Activated CD4-positive, alpha-beta T cell treated with anti-CD3 and anti-CD28 coated beads, Interleukin-2, amount 50 U/mL, for 1 hour (primary cell): ENCODE results near the gene PARD3B.

Source experiments
- DNase-seq: peaks from one replicate; pipeline ENCODE4 v3.0.0-alpha.2; 2020

The PARD3B gene

GRCh38 chr2:204590063-204590462, 44.8 kb downstream of the PARD3B start:
- DNase-seq: no peak

DNA sequence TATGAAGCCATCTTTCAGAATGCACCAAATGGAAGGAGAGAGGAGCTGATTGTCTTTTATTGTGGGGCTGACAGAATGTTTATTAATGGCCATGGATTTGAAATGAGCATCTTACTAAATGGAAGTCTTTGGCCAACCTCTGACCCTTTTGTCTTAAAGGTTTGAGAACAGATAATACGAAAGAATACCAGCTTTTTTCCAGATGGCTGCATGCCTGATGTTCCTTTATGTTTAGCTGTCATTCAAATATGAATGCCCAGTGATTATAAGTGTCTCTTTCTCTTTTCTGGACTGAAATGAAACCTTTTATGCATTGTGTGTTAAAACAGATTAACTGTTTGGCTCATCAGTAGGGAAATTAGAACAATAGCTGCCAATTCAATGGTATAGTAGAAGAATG, 46.0 kb downstream of the PARD3B start:
- DNase-seq: no peak

DNA sequence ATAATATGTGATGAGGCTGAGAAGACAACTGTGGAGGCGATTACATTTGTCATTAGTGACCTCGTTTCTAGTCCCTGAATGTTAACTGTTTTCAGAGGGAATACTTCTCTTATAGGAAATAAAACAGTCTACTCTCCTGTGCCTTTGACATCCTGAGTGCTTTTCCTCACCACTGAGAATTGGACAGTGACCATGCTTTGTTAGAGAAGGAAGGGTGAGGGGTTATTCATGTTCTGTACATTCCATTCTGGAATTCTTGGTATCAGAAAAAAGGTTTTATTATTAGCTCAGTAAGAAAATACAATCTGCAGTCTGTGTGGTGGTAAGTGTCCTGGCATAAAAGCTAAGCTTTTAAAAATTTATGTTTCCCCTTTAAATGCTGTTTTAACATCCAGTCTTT, 58.8 kb downstream of the PARD3B start:
- DNase-seq: no peak

- DNase-seq: no peak
These were observed 63.1 kb downstream of the PARD3B start for GRCh38 chr2:204608237-204608939.

- no peak for DNase-seq
These were observed 65.8 kb downstream of the PARD3B start for GRCh38 chr2:204611017-204611631.

- no peak for DNase-seq
These were observed 66.5 kb downstream of the PARD3B start for GRCh38 chr2:204611764-204612163.

DNA sequence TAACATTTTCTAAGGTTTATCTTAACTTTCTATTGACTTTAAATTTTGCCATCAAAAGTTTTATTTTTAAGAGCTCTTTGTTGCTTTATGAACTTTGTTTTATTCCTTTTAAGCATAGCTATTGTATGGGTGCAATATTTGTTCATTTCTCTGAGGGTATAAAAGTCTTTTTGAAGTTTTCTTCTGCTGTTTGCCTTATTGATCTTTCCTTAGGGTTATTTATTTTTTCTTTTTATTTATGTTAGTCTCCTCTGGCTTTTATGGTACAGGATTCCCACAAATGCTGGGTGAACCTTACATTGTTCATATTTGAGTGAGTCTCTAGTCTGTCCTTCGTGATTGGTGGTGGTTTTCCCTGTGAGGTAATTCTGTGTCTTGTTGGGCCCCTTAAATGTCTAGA, 68.4 kb downstream of the PARD3B start:
- DNase-seq: no peak

DNA sequence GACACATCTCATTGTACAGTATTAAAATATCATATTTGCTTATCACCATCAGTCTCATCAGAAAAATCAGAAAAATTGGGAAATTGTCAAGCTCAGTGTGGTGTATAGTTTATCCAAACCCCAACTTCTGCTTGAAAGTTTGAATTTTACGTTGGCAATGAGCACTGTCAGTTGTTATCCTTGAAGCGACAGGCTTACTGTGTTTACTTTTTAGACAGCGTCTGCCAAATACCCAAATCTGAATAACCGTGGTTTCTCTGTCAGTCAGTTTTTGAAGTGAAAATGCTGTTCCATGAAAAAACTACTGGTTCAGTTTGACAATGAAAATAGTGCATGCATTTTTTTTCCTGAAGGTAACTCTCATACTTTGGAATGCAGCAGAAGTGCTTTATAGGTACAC, 70.2 kb downstream of the PARD3B start:
- no peak for DNase-seq

GRCh38 chr2:204625135-204625534, 79.9 kb downstream of the PARD3B start:
- DNase-seq: no peak

- no peak for DNase-seq
These were observed 83.8 kb downstream of the PARD3B start for GRCh38 chr2:204628926-204629712.

DNA sequence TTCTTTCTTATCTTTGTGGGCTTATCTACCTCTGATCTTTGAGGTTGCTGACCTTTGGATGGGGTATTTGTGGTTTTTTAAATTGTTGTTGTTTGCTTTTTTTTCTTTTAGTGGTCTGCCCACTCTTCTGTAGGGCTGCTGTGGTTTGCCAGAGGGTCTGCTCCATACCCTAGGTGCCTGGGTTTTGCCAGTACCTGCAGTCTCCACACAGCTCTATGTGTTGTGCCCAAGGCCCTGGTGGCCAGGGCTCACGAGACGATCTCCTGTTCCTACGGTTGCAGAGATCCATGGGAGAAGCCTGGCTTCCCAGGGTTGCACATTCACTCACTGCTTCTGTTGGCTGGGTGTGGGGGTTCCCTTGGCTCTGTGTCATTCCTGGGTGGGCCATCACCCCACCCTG, 87.1 kb downstream of the PARD3B start:
- DNase-seq: no peak

DNA sequence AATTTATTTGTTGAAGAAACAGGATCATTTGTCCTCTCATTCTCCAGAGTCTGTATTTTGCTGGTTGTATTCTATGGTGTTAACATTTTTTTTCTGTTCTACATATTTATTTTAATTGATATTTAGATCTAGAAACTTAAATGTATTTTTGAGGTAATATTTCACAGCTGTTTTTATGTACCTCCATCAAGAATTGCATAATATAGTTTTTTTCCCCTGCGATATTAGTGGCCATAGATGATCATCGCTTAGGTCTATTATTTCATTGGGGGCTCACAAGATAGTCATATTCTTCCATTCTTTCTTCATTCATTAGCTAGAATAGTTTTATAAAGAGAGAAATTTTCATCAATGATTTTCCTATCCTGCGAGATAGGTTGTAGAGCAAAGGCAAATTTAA, 89.3 kb downstream of the PARD3B start:
- no peak for DNase-seq

DNA sequence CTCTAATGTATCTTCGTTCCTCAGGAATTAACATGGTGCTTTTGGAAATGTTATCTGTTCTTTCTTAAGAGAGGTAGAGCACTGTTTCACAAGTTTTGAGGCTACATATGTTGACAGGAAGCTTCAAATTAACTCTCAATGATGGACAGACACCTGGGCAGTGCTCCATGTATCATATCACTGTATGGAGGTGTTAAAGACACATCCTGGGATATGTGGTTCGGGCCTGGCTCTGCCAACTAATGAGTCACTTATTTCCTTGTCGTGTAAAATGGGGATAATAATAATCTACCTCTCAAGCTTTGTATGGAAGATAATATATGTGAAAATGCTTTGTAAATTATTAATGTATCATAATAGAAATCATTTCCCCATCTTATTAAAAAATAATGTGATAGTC, 90.2 kb downstream of the PARD3B start:
- DNase-seq: no peak

GRCh38 chr2:204638471-204639194, 93.4 kb downstream of the PARD3B start:
- DNase-seq: no peak

DNA sequence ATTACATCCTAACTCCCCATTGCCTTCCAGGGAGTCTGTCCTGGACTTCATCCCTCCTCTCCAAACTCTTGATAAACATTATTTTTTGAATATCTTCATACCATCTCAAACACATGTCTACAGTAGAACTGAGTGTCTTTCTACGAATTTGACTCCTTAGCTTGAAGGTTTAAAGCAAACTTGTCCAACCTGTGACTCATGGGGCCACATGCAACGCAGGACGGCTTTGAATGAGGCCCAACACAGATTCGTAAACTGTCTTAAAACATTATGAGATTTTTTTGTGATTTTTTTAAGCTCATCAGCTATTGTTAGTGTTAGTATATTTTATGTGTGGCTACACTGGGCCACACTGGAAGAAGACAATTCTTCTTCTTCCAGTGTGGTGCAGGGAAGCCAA, 98.1 kb downstream of the PARD3B start:
- DNase-seq: no peak

- DNase-seq: no peak
These were observed 99.9 kb downstream of the PARD3B start for GRCh38 chr2:204645018-204645773.

DNA sequence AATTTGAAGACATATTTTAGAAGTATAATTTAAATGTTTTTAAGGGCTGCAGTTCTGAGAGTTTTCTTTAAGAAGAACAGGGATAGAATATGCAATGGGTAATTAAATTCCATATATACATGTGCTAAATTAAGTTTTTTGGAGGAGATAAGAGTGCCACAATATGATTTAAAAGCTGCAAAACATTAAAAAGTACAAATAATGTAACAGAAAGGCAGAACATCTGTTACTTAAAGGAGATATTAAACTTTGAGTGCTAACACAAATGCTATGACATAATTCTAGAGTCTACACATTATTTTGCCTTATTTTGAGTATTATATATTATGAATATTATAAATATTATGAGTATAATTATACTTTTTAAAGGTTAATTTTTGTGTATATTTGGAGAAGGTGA, 102.4 kb downstream of the PARD3B start:
- no peak for DNase-seq

GRCh38 chr2:204650611-204651010, 105.3 kb downstream of the PARD3B start:
- no peak for DNase-seq

DNA sequence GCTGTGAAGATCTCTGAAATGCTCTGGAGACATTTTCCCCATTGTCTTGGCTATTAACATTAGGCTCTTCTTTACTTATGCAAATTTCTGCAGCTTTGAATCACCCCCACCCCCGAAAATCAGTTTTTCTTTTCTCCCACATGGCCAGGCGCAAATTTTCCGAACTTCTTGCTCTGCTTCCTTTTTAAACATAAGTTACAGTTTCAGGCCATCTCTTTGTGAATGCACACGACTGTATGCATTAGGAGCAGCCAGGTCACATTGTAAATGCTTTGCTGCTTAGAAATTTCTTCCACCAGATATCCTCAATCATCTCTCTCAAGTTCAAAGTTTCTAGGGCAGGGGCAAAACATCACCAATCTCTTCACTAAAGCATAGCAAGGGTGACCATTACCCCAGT, 106.8 kb downstream of the PARD3B start:
- no peak for DNase-seq

DNA sequence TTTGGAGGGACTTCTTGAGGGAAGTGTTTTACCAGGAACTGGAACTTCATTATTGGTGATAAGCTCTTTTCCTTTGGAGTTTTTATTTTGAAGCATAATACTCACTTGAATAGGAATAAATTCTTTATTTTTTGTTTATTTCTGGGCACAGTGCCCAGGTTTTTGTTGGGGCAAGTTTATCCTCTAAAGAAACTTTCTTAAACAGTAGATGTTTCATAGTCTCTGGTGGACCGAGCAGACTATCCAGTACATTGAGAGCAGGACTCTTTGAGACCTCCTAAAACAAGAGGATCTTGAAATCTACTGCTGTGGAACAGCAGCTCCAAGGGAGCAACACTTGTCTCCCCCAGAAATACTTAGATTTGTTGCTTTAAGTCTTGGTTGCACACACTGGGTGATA, 109.4 kb downstream of the PARD3B start:
- DNase-seq: no peak

GRCh38 chr2:204655101-204655500, 109.8 kb downstream of the PARD3B start:
- DNase-seq: no peak

DNA sequence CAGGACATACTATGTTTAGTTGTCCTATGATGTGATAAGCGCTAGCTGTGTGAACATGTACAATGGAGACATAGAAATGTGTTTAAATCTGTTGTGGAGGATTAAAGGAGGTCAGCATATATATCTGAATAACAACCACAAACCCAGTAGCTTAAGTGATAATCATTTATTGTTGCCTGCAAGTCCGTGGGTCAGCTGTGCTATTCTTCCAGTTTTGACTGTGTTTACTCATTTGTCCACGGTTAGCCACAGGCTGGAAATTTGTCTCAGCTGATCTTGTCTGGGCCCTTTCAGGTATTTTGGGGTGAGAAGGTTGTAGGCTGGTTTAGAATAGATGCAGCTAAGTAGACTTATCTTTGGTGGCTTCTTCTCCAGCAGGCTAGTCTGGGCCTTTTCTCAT, 110.4 kb downstream of the PARD3B start:
- DNase-seq: no peak

GRCh38 chr2:204657024-204657423, 111.7 kb downstream of the PARD3B start:
- DNase-seq: no peak
